Testis (tissue), 3 donors: Measurements from ENCODE around the gene RCL1. TPM values are rescaled to one million over a fixed set of nuclear protein-coding genes. Genes with fewer than 3 reads are reported as not detected.
"Not testable (repeated sequence)": the region's sequence is repeated elsewhere in the genome, so short reads cannot be mapped to it uniquely, and the experiment has no call there.

Source experiments
- DNase-seq: peaks from one replicate; pipeline ENCODE4 v3.0.0-alpha.2; 2019
- H3K27ac ChIP-seq, 2 donors: fragments of 200-600 bp; sonication (generic); one replicate each; pipeline ENCODE4 v1.5.1; 2019
- H3K27me3 ChIP-seq: fragments of 200-600 bp; sonication (generic); one replicate; pipeline ENCODE4 v1.5.1; 2019
- H3K36me3 ChIP-seq: fragments of 200-600 bp; sonication (generic); one replicate; pipeline ENCODE4 v1.5.1; 2017; ENCODE audit warnings: low read depth; ENCODE audit errors: missing control alignments
- H3K4me1 ChIP-seq: fragments of 200-600 bp; sonication (generic); one replicate; pipeline ENCODE4 v1.5.1; 2019
- H3K4me3 ChIP-seq, 2 donors: fragments of 200-600 bp; sonication (generic); one replicate each; pipeline ENCODE4 v1.5.1; 2017 to 2019
- H3K9me3 ChIP-seq: fragments of 200-600 bp; sonication (generic); one replicate; pipeline ENCODE4 v1.5.1; 2017
- POLR2A ChIP-seq: fragments of 450-650 bp; IDR thresholded peaks from one replicate; pipeline ENCODE4 v1.6.1; 2017; ENCODE audit warnings: antibody characterized with exemption, mild to moderate bottlenecking, moderate library complexity
- WGBS, 2 donors: methylation state at CpG; one replicate each; pipeline ENCODE4 v1.1.5; 2018; 5-methylcytosine and 5-hydroxymethylcytosine counted together
- intact Hi-C: fragments of 100-400 bp; cut with DNase I; formaldehyde crosslinking; loops from one replicate; pipeline ENCODE4 v1.15.1; 2023; ENCODE audit warnings: low total_unique reads
- polyA plus RNA-seq: library from polyadenylated mRNA; stranded (reverse); fragments of 350-450 nt; fragmentation: Illumina TruSeq; extraction: RNeasy Lipid Tissue Mini Kit (QIAGEN cat#74804); gene quantifications from one replicate; pipeline ENCODE4 v1.2.3, GENCODE V29; 2014; ENCODE audit warnings: low read depth, low replicate concordance; ENCODE audit not compliant: insufficient read depth
- total RNA-seq, 2 donors: library from RNA; depleted of rRNA; stranded (reverse); fragments of >200 nt; gene quantifications; one replicate each; pipeline ENCODE4 v1.2.3, GENCODE V29; 2016
- TF ChIP-seq, protein P1 (sequence below), 3 experiments: fragments of 450-650 bp in 2 of 3; fragments of 200-600 bp in 1 of 3; sonication (generic) in 1 of 3; IDR thresholded peaks; one replicate each; pipeline ENCODE4 v1.5.1; 2016 to 2019; ENCODE audit warnings: antibody characterized with exemption in 3 of 3, mild to moderate bottlenecking in 2 of 3, moderate library complexity in 1 of 3

The RCL1 gene
- total and polyA plus RNA-seq, 3 donors from 2014 or later: 27.2 to 37.9 (median 28.9) TPM

DNA sequence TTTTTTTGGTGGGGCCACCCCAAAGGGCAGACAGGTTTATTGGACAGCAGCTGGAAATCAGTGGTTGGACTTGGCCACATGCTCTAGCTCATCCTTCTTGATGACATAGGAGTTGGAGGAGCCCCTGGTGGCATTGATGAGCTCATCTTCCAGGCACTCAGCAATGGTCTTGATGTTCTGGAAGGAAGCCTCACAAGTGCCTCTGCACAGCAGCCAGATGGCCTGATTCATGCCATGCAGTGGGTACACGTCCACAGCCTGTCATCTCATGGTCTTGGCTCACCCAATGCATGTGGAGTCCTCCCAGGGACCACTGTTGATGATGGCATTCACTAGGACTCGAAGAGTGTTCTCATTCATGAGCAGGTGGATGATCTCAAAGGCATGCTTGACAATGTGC lies 11.3 kb upstream of the RCL1 start:
- no peak for DNase-seq
- no peak overlapping the region for H3K4me3 ChIP-seq
- no peak overlapping the region for H3K27ac ChIP-seq
- no peaks in the 10 kb centered on the region for H3K4me1 ChIP-seq
- no peaks in the 10 kb centered on the region for H3K36me3 ChIP-seq
- no peak for TF ChIP-seq POLR2A
- TF ChIP-seq, protein P1, sequence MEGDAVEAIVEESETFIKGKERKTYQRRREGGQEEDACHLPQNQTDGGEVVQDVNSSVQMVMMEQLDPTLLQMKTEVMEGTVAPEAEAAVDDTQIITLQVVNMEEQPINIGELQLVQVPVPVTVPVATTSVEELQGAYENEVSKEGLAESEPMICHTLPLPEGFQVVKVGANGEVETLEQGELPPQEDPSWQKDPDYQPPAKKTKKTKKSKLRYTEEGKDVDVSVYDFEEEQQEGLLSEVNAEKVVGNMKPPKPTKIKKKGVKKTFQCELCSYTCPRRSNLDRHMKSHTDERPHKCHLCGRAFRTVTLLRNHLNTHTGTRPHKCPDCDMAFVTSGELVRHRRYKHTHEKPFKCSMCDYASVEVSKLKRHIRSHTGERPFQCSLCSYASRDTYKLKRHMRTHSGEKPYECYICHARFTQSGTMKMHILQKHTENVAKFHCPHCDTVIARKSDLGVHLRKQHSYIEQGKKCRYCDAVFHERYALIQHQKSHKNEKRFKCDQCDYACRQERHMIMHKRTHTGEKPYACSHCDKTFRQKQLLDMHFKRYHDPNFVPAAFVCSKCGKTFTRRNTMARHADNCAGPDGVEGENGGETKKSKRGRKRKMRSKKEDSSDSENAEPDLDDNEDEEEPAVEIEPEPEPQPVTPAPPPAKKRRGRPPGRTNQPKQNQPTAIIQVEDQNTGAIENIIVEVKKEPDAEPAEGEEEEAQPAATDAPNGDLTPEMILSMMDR (IDR thresholded peaks at IDR 0.05): no peak
- H3K27me3 ChIP-seq: no peaks in the 10 kb centered on the region
- 95% methylated on average over 2 of the region's 2 CpGs; no CpG with 5 or more reads in 1 of the 2 donors for WGBS, 2 donors
- intact Hi-C loops: no loop called here
- H3K9me3 ChIP-seq: no peaks in the 10 kb centered on the region

DNA sequence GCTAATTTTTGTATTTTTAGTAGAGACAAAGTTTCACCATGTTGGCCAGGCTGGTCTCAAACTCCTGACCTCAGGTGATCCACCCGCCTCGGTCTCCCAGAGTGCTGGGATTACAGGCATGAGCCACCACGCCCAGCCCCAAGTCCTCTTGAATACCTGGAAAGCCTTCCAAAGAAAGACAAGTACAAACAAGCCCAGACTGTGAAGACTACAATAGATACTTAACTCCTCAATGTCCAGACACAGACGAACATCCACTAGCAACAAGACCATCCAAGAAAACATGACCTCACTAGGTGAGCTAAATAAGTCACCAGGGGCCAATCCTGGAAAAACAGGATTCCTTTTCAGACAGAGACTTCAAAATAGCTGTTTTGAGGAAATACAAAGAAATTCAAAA lies 9.6 kb upstream of the RCL1 start:
- DNase-seq, H3K4me3 ChIP-seq, H3K27me3 ChIP-seq, H3K4me1 ChIP-seq, H3K36me3 ChIP-seq, H3K27ac ChIP-seq, H3K9me3 ChIP-seq, intact Hi-C loops: not testable (repeated sequence)
- WGBS, 2 donors: 87 to 92% methylated on average over 4 of the region's 4 CpGs

DNA sequence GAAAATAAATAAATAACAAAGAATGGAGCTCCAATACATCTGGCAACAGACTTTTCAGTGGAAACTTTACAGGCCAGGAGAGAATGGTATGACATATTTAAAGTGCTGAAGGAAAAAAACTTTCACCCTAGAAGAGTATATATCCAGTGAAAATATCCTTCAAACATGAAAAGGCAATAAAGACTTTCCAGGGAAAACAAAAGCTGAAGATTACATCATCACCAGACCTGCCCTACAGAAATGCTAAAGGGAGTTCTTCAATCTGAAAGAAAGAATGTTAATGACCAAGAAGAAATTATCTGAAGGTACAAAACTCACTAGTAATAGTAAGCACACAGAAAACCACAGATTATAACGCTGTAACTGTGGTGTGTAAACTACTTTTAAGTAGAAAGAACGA lies 8.3 kb upstream of the RCL1 start:
- Histone ChIP-seq H3K4me1 (no peaks in the 10 kb centered on the region), H3K4me3 (no peak overlapping the region), H3K9me3 (no peaks in the 10 kb centered on the region), H3K27me3 (no peaks in the 10 kb centered on the region), H3K27ac (no peak overlapping the region), H3K36me3 (no peaks in the 10 kb centered on the region)
- TF ChIP-seq, protein P1 (IDR thresholded peaks at IDR 0.05): no peak
- no peak for TF ChIP-seq POLR2A
- no peak for DNase-seq
- 78 to 86% methylated on average over 2 of the region's 2 CpGs for WGBS, 2 donors
- intact Hi-C loops: no loop called here

DNA sequence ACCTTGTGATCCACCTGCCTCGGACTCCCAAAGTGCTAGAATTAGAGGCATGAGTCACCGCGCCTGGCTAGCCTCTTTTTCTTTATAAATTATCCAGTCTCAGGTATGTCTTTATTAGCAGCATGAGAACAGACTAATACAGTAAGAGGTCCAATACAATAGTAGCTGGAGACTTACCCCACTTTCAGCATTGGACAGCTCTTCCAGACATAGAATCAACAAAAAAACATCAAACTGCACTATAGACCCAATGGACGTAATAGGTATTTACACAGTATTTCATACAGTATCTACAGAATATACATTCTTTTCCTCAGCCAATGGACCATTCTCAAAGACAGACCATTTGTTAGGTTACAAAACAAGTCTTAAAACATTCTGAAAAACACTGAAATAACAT lies 6.1 kb upstream of the RCL1 start:
- no peaks in the 10 kb centered on the region for H3K4me1 ChIP-seq

DNA sequence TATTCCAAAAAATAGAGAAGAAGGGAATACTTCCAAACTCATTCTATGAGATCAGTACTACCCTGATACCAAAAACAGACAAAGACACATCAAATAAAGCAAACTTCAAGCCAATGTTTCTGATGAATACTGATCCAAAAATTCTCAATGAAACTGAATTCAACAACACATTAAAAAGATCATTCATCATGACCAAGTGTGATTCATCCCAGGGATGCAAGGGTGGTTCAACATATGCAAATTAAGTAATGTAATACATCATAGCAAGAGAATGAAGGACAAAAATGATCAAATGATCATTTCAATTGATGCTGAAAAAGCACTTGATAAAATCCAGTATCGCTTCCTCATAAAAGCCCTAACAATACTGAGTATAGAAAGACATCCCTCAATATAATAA lies 4.9 kb upstream of the RCL1 start:
- no peaks in the 10 kb centered on the region for H3K9me3 ChIP-seq
- H3K27ac ChIP-seq: no peak overlapping the region
- TF ChIP-seq, protein P1 (IDR thresholded peaks at IDR 0.05): no peak
- TF ChIP-seq POLR2A: no peak
- H3K4me1 ChIP-seq: no peaks in the 10 kb centered on the region
- WGBS, 2 donors: 82 to 100% methylated on average over 1 of the region's 1 CpG
- no peaks in the 10 kb centered on the region for H3K36me3 ChIP-seq
- intact Hi-C loops: no loop called here
- H3K4me3 ChIP-seq: no peak overlapping the region
- H3K27me3 ChIP-seq: no peaks in the 10 kb centered on the region
- no peak for DNase-seq

More for the DNA sequence above, 6.1 kb upstream of the RCL1 start:
- H3K27ac ChIP-seq: no peak overlapping the region
- no peaks in the 10 kb centered on the region for H3K27me3 ChIP-seq
- no peaks in the 10 kb centered on the region for H3K36me3 ChIP-seq
- no peak overlapping the region for H3K4me3 ChIP-seq
- WGBS, 2 donors: 93 to 94% methylated on average over 4 of the region's 4 CpGs
- TF ChIP-seq POLR2A: no peak
- TF ChIP-seq, protein P1 (IDR thresholded peaks at IDR 0.05): no peak
- intact Hi-C loops: no loop called here
- DNase-seq: no peak
- H3K9me3 ChIP-seq: no peaks in the 10 kb centered on the region
